Brain microvascular endothelial cell (primary cell): ENCODE measurements around the gene MYO7A.

Experiments used
- DNase-seq: peaks from one replicate; pipeline ENCODE4 v3.0.0-alpha.2; 2020
- H3K27ac ChIP-seq: fragments of 250-450 bp; sonication (Bioruptor Pico); 2 replicates; pipeline ENCODE4 v1.5.1; 2020; ENCODE audit warnings: mild to moderate bottlenecking, moderate library complexity
- H3K27me3 ChIP-seq: fragments of 250-450 bp; sonication (Bioruptor Pico); replicated peaks from 2 replicates; pipeline ENCODE4 v1.5.1; 2020; ENCODE audit warnings: mild to moderate bottlenecking
- H3K36me3 ChIP-seq: fragments of 250-450 bp; sonication (Bioruptor Pico); replicated peaks from 2 replicates; pipeline ENCODE4 v1.5.1; 2020; ENCODE audit warnings: mild to moderate bottlenecking
- H3K4me3 ChIP-seq: 2 replicates; pipeline ENCODE4 v1.5.1; 2011; ENCODE audit warnings: low read depth, mild to moderate bottlenecking, control low read depth, low read length, moderate library complexity
- CTCF ChIP-seq: IDR thresholded peaks from 2 replicates; pipeline ENCODE4 v1.5.1; 2011; ENCODE audit warnings: low read depth, mild to moderate bottlenecking, moderate library complexity, low read length, control low read depth, inconsistent platforms; ENCODE audit errors: missing control alignments
- in situ Hi-C: cut with HindIII; loops from 2 replicates; pipeline ENCODE4 v1.10.0; 2017; ENCODE audit warnings: low sequenced_read_pairs, low pct_ligation_motif_present

Gene MYO7A

GRCh38 chr11:77137421-77137820, 9.4 kb downstream of the MYO7A start:
- no peak for DNase-seq
- TF ChIP-seq CTCF, result no peak
- in situ Hi-C loops, result no loop called here

GRCh38 chr11:77138106-77138649, 10.1 kb downstream of the MYO7A start:
- no peak for DNase-seq
- in situ Hi-C loops, result no loop called here
- TF ChIP-seq CTCF, result no peak

More at GRCh38 chr11:77137421-77137820, 9.4 kb downstream of the MYO7A start:
- H3K4me3 ChIP-seq, result no peak overlapping the region
- no peak overlapping the region for H3K27ac ChIP-seq
- H3K36me3 ChIP-seq, result no peaks in the 10 kb centered on the region
- H3K27me3 ChIP-seq, result no peaks in the 10 kb centered on the region

GRCh38 chr11:77139201-77139600, 11.2 kb downstream of the MYO7A start:
- no peak overlapping the region for H3K27ac ChIP-seq
- DNase-seq, result no peak
- no peaks in the 10 kb centered on the region for H3K27me3 ChIP-seq
- no peaks in the 10 kb centered on the region for H3K36me3 ChIP-seq
- no peak overlapping the region for H3K4me3 ChIP-seq
- no peak for TF ChIP-seq CTCF
- in situ Hi-C loops, result no loop called here

More at GRCh38 chr11:77138106-77138649, 10.1 kb downstream of the MYO7A start:
- Histone ChIP-seq H3K27me3 (no peaks in the 10 kb centered on the region), H3K4me3 (no peak overlapping the region), H3K36me3 (no peaks in the 10 kb centered on the region), H3K27ac (no peak overlapping the region)

GRCh38 chr11:77140231-77140851, 12.3 kb downstream of the MYO7A start:
- Histone ChIP-seq H3K27me3 (no peaks in the 10 kb centered on the region), H3K36me3 (no peaks in the 10 kb centered on the region), H3K27ac (no peak overlapping the region), H3K4me3 (no peak overlapping the region)
- no peak for TF ChIP-seq CTCF
- in situ Hi-C loops, result no loop called here
- DNase-seq, result no peak

- Histone ChIP-seq H3K4me3 (no peak overlapping the region), H3K36me3 (no peaks in the 10 kb centered on the region), H3K27me3 (no peaks in the 10 kb centered on the region), H3K27ac (no peak overlapping the region)
- DNase-seq, result peak; percentile 79
- in situ Hi-C loops, result no loop called here
- no peak for TF ChIP-seq CTCF
These were observed 13.0 kb downstream of the MYO7A start for GRCh38 chr11:77141034-77141433.

- TF ChIP-seq CTCF, result no peak
- Histone ChIP-seq H3K4me3 (no peak overlapping the region), H3K27me3 (no peaks in the 10 kb centered on the region), H3K27ac (no peak overlapping the region), H3K36me3 (no peaks in the 10 kb centered on the region)
- no peak for DNase-seq
- in situ Hi-C loops, result no loop called here
These were observed 13.4 kb downstream of the MYO7A start for GRCh38 chr11:77141475-77141874.
